ENCODE results near the gene GATA2.

GATA2 gene

GRCh38 chr3:128445357-128445756, 47.6 kb downstream of the GATA2 start:
- no peak for ATAC-seq
- TF ChIP-seq, protein P1, sequence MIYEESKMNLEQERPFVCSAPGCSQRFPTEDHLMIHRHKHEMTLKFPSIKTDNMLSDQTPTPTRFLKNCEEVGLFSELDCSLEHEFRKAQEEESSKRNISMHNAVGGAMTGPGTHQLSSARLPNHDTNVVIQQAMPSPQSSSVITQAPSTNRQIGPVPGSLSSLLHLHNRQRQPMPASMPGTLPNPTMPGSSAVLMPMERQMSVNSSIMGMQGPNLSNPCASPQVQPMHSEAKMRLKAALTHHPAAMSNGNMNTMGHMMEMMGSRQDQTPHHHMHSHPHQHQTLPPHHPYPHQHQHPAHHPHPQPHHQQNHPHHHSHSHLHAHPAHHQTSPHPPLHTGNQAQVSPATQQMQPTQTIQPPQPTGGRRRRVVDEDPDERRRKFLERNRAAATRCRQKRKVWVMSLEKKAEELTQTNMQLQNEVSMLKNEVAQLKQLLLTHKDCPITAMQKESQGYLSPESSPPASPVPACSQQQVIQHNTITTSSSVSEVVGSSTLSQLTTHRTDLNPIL (CRISPR knock-in tag; IDR thresholded peaks at IDR 0.05; ENCODE audit: low read depth) = no peak
- no peak for TF ChIP-seq PATZ1 (CRISPR knock-in tag; IDR thresholded peaks at IDR 0.05; ENCODE audit: borderline replicate concordance)
- no peak for TF ChIP-seq TCF4 (CRISPR knock-in tag; IDR thresholded peaks at IDR 0.05; ENCODE audit: borderline replicate concordance)
- TF ChIP-seq ZNF8 (CRISPR knock-in tag; IDR thresholded peaks at IDR 0.05) = no peak
- TF ChIP-seq ZC3H10 (CRISPR knock-in tag; IDR thresholded peaks at IDR 0.05) = no peak
- TF ChIP-seq ZFP30 (CRISPR knock-in tag; IDR thresholded peaks at IDR 0.05) = no peak
- TF ChIP-seq, protein P2, sequence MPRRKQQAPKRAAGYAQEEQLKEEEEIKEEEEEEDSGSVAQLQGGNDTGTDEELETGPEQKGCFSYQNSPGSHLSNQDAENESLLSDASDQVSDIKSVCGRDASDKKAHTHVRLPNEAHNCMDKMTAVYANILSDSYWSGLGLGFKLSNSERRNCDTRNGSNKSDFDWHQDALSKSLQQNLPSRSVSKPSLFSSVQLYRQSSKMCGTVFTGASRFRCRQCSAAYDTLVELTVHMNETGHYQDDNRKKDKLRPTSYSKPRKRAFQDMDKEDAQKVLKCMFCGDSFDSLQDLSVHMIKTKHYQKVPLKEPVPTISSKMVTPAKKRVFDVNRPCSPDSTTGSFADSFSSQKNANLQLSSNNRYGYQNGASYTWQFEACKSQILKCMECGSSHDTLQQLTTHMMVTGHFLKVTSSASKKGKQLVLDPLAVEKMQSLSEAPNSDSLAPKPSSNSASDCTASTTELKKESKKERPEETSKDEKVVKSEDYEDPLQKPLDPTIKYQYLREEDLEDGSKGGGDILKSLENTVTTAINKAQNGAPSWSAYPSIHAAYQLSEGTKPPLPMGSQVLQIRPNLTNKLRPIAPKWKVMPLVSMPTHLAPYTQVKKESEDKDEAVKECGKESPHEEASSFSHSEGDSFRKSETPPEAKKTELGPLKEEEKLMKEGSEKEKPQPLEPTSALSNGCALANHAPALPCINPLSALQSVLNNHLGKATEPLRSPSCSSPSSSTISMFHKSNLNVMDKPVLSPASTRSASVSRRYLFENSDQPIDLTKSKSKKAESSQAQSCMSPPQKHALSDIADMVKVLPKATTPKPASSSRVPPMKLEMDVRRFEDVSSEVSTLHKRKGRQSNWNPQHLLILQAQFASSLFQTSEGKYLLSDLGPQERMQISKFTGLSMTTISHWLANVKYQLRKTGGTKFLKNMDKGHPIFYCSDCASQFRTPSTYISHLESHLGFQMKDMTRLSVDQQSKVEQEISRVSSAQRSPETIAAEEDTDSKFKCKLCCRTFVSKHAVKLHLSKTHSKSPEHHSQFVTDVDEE (CRISPR knock-in tag; IDR thresholded peaks at IDR 0.05) = no peak
- TF ChIP-seq, protein P3, sequence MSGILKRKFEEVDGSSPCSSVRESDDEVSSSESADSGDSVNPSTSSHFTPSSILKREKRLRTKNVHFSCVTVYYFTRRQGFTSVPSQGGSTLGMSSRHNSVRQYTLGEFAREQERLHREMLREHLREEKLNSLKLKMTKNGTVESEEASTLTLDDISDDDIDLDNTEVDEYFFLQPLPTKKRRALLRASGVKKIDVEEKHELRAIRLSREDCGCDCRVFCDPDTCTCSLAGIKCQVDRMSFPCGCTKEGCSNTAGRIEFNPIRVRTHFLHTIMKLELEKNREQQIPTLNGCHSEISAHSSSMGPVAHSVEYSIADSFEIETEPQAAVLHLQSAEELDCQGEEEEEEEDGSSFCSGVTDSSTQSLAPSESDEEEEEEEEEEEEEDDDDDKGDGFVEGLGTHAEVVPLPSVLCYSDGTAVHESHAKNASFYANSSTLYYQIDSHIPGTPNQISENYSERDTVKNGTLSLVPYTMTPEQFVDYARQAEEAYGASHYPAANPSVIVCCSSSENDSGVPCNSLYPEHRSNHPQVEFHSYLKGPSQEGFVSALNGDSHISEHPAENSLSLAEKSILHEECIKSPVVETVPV (CRISPR knock-in tag; IDR thresholded peaks at IDR 0.05) = no peak

- TF ChIP-seq ESRRG (CRISPR knock-in tag; IDR thresholded peaks at IDR 0.05) (no peak), PPARA (CRISPR knock-in tag; IDR thresholded peaks at IDR 0.05; ENCODE audit: borderline replicate concordance) (no peak), ZC3H10 (CRISPR knock-in tag; IDR thresholded peaks at IDR 0.05) (no peak)
- ATAC-seq = no peak
Measured at GRCh38 chr3:128443771-128444170, 49.2 kb downstream of the GATA2 start.

GRCh38 chr3:128442949-128443348, 50.1 kb downstream of the GATA2 start:
- TF ChIP-seq ZNF8 (CRISPR knock-in tag; IDR thresholded peaks at IDR 0.05) (no peak), OSR1 (CRISPR knock-in tag; IDR thresholded peaks at IDR 0.05) (no peak), SNAI2 (CRISPR knock-in tag; IDR thresholded peaks at IDR 0.05) (no peak), RARB (CRISPR knock-in tag; IDR thresholded peaks at IDR 0.05) (no peak), PPARA (CRISPR knock-in tag; IDR thresholded peaks at IDR 0.05; ENCODE audit: borderline replicate concordance) (no peak), BACH2 (CRISPR knock-in tag; IDR thresholded peaks at IDR 0.05; ENCODE audit: borderline replicate concordance) (no peak), ISL1 (CRISPR knock-in tag; IDR thresholded peaks at IDR 0.05) (no peak), ARNTL (CRISPR knock-in tag; IDR thresholded peaks at IDR 0.05; ENCODE audit: borderline replicate concordance, low read depth) (no peak), ZNF565 (CRISPR knock-in tag; conservative IDR thresholded peaks at IDR 0.05; ENCODE audit: low read depth) (no peak), ZFP3 (CRISPR knock-in tag; IDR thresholded peaks at IDR 0.05) (no peak), ZFP30 (CRISPR knock-in tag; IDR thresholded peaks at IDR 0.05) (no peak), TOX (CRISPR knock-in tag; IDR thresholded peaks at IDR 0.05; ENCODE audit: borderline replicate concordance) (no peak), GLIS3 (CRISPR knock-in tag; IDR thresholded peaks at IDR 0.05) (no peak)
- TF ChIP-seq, protein P2 (CRISPR knock-in tag; IDR thresholded peaks at IDR 0.05) = no peak
- TF ChIP-seq, protein P1 (CRISPR knock-in tag; IDR thresholded peaks at IDR 0.05; ENCODE audit: low read depth) = no peak
- TF ChIP-seq, protein P4, sequence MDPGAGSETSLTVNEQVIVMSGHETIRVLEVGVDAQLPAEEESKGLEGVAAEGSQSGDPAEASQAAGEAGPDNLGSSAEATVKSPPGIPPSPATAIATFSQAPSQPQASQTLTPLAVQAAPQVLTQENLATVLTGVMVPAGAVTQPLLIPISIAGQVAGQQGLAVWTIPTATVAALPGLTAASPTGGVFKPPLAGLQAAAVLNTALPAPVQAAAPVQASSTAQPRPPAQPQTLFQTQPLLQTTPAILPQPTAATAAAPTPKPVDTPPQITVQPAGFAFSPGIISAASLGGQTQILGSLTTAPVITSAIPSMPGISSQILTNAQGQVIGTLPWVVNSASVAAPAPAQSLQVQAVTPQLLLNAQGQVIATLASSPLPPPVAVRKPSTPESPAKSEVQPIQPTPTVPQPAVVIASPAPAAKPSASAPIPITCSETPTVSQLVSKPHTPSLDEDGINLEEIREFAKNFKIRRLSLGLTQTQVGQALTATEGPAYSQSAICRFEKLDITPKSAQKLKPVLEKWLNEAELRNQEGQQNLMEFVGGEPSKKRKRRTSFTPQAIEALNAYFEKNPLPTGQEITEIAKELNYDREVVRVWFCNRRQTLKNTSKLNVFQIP (CRISPR knock-in tag; IDR thresholded peaks at IDR 0.05; ENCODE audit: borderline replicate concordance, low read depth) = no peak
- TF ChIP-seq, protein P3 (CRISPR knock-in tag; IDR thresholded peaks at IDR 0.05) = no peak
- ATAC-seq = no peak

Measured in SK-N-SH treated with all-trans-retinoic acid at 6 μM for 48 hours (cell line).